ENCODE data around the gene OR5M11.

DNA sequence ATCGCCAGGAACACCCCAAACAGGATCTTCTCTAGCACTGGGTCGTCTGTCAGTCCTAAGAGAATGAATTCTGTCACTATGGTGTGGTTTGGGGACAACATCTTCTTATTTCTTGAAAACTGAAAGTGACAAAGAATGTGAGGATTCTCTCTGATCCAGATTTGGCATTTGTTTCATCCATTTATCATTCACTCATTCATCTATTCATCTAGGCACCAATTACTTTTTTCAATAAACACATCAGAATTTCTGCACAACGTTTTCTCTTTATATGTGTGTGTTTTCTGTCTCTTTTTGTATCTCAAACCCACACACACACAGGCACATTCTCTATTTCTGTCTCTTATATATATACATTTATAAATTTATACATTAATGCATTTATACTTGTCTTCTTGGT lies 34.6 kb upstream of the OR5M11 start, which contains the start of gene OR5M10:
- TF ChIP-seq, protein P1, sequence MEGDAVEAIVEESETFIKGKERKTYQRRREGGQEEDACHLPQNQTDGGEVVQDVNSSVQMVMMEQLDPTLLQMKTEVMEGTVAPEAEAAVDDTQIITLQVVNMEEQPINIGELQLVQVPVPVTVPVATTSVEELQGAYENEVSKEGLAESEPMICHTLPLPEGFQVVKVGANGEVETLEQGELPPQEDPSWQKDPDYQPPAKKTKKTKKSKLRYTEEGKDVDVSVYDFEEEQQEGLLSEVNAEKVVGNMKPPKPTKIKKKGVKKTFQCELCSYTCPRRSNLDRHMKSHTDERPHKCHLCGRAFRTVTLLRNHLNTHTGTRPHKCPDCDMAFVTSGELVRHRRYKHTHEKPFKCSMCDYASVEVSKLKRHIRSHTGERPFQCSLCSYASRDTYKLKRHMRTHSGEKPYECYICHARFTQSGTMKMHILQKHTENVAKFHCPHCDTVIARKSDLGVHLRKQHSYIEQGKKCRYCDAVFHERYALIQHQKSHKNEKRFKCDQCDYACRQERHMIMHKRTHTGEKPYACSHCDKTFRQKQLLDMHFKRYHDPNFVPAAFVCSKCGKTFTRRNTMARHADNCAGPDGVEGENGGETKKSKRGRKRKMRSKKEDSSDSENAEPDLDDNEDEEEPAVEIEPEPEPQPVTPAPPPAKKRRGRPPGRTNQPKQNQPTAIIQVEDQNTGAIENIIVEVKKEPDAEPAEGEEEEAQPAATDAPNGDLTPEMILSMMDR (IDR thresholded peaks at IDR 0.05 in 8 of 11, conservative IDR thresholded peaks at IDR 0.05 in 3 of 11), result no peak
- TF ChIP-seq POLR2A (IDR thresholded peaks at IDR 0.05), result no peak
